Upper lobe of left lung (tissue), 6 donors: Measurements from ENCODE around the gene HTR1D. TPM values are rescaled to one million over a fixed set of nuclear protein-coding genes. Genes with fewer than 3 reads are reported as not detected.
A peak's percentile ranks its signal among the peaks of the same experiment; 100 is the strongest.
"Not testable (repeated sequence)": the region's sequence is repeated elsewhere in the genome, so short reads cannot be mapped to it uniquely, and the experiment has no call there.

ENCODE experiments used
- ATAC-seq, 2 donors: fragments of 200-7000 bp; cut with Tn5 transposase; one replicate each; pipeline ENCODE4 v1.9.1; 2022; ENCODE audit warnings: mild to moderate bottlenecking in 2 of 2, moderate library complexity in 2 of 2; ENCODE audit not compliant: low FRiP score in 2 of 2
- DNase-seq, 2 donors: peaks; one replicate each; pipeline ENCODE4 v3.0.0-alpha.2; 2019 to 2020
- H3K27ac ChIP-seq, 4 donors: fragments of 200-600 bp; sonication (generic); one replicate each; pipeline ENCODE4 v1.5.1; 2016 to 2019
- H3K27me3 ChIP-seq, 4 donors: fragments of 200-600 bp; sonication (generic); one replicate each; pipeline ENCODE4 v1.5.1; 2017 to 2019
- H3K36me3 ChIP-seq, 4 donors: fragments of 200-600 bp; sonication (generic); one replicate each; pipeline ENCODE4 v1.5.1; 2016 to 2019
- H3K4me1 ChIP-seq, 4 donors: fragments of 200-600 bp; sonication (generic); one replicate each; pipeline ENCODE4 v1.5.1; 2018 to 2019
- H3K4me3 ChIP-seq, 4 donors: fragments of 200-600 bp; sonication (generic); one replicate each; pipeline ENCODE4 v1.5.1; 2017 to 2019; ENCODE audit warnings: mild to moderate bottlenecking in 2 of 4, moderate library complexity in 1 of 4
- H3K9me3 ChIP-seq, 4 donors: fragments of 200-600 bp; sonication (generic); one replicate each; pipeline ENCODE4 v1.5.1; 2018 to 2019
- CTCF ChIP-seq, 6 experiments: fragments of 450-650 bp in 4 of 6; fragments of 200-600 bp in 2 of 6; sonication (generic) in 2 of 6; IDR thresholded peaks; one replicate each; pipeline ENCODE4 v1.5.1; 2016 to 2019; ENCODE audit warnings: antibody characterized with exemption in 6 of 6
- EP300 ChIP-seq, 4 donors: sonication (generic); formaldehyde crosslinking; IDR thresholded peaks; one replicate each; pipeline ENCODE4 v1.5.1; 2017; ENCODE audit warnings: antibody characterized with exemption in 4 of 4, control low read depth in 2 of 4
- POLR2A ChIP-seq, 4 donors: fragments of 450-650 bp; IDR thresholded peaks; one replicate each; pipeline ENCODE4 v1.5.1; 2016 to 2017; ENCODE audit warnings: antibody characterized with exemption in 4 of 4, mild to moderate bottlenecking in 2 of 4
- POLR2AphosphoS5 ChIP-seq, 2 donors: sonication (generic); formaldehyde crosslinking; IDR thresholded peaks; one replicate each; pipeline ENCODE4 v1.5.1; 2017; ENCODE audit warnings: antibody characterized with exemption in 2 of 2
- WGBS, 2 donors: methylation state at CpG; one replicate each; pipeline ENCODE4 v1.1.5; 2017 to 2018; 5-methylcytosine and 5-hydroxymethylcytosine counted together
- total RNA-seq, 6 donors: library from RNA; depleted of rRNA in 4 of 6; stranded (reverse); fragments of >200 nt in 4 of 6; gene quantifications; one replicate each; pipeline versions ENCODE4 v1.1.0 to v1.2.1, GENCODE V29; 2016 to 2021
- donor health status: DM: no; HTN: no; CAD: no; lungs with moderate emphysema.
- donor health status: DM: no; HTN: yes; CAD: no; lungs with severe emphysema.

The HTR1D gene
- under 1 TPM in 3 of 6 donors, not detected in 3; 0.20 to 0.51 (median 0.46) TPM for total RNA-seq

- no peak for TF ChIP-seq POLR2A (IDR thresholded peaks at IDR 0.05)
- DNase-seq (peak in 1 of 2 donors; percentile 85), ATAC-seq (peak in 1 of 2 donors; percentile 60)
- Histone ChIP-seq H3K27me3 (peaks cover 0 to 18% (median 12%) of the 10 kb centered on the region in 4 donors), H3K36me3 (no peaks in the 10 kb centered on the region), H3K9me3 (no peaks in the 10 kb centered on the region), H3K4me3 (peak within 1 kb of the TSS; percentile 21 to 55 (median 51)), H3K4me1 (peaks cover 9 to 17% (median 13%) of the 10 kb centered on the region in 4 donors), H3K27ac (no peak within 1 kb of the TSS)
- 7% methylated on average over 21 to 23 of the region's 45 CpGs for WGBS, 2 donors
These were observed at the start of gene HTR1D for GRCh38 chr1:23217421-23218115. HTR1D (minus strand) TSS chr1:23217502; CDS start chr1:23194219, 23,283 bp downstream.

GRCh38 chr1:23263380-23263887 is 46.1 kb upstream of the HTR1D start:
- Histone ChIP-seq H3K4me1 (no peaks in the 10 kb centered on the region), H3K36me3 (no peaks in the 10 kb centered on the region), H3K27me3 (no peaks in the 10 kb centered on the region), H3K4me3 (no peak overlapping the region), H3K9me3 (no peaks in the 10 kb centered on the region), H3K27ac (no peak overlapping the region)
- no peak for TF ChIP-seq POLR2AphosphoS5 (IDR thresholded peaks at IDR 0.05)
- TF ChIP-seq POLR2A (IDR thresholded peaks at IDR 0.05) = no peak
- no peak for TF ChIP-seq EP300 (IDR thresholded peaks at IDR 0.05)
- TF ChIP-seq CTCF (IDR thresholded peaks at IDR 0.05) = no peak
- ATAC-seq (no peak), DNase-seq (no peak)
- WGBS, 2 donors = 71 to 73% methylated on average over 3 of the region's 3 CpGs

- not testable (repeated sequence) for ATAC-seq, H3K27me3 ChIP-seq, DNase-seq, H3K4me1 ChIP-seq, H3K4me3 ChIP-seq, H3K36me3 ChIP-seq, H3K27ac ChIP-seq, H3K9me3 ChIP-seq
- WGBS, 2 donors = 70 to 91% methylated on average over 1 of the region's 2 CpGs
These were observed 40.8 kb upstream of the HTR1D start for GRCh38 chr1:23258082-23258481.

GRCh38 chr1:23257371-23257770 is 40.1 kb upstream of the HTR1D start:
- ATAC-seq, H3K36me3 ChIP-seq, H3K4me3 ChIP-seq, H3K27me3 ChIP-seq, H3K9me3 ChIP-seq, H3K27ac ChIP-seq, H3K4me1 ChIP-seq: not testable (repeated sequence)
- 90 to 96% methylated on average over 5 to 22 of the region's 34 CpGs for WGBS, 2 donors
- DNase-seq = peak in 1 of 2 donors; percentile 72

GRCh38 chr1:23254584-23254983 is 37.3 kb upstream of the HTR1D start:
- Histone ChIP-seq H3K27me3 (no peaks in the 10 kb centered on the region), H3K27ac (no peak overlapping the region), H3K9me3 (no peaks in the 10 kb centered on the region), H3K36me3 (no peaks in the 10 kb centered on the region), H3K4me1 (no peaks in the 10 kb centered on the region), H3K4me3 (no peak overlapping the region)
- 93 to 94% methylated on average over 4 to 5 of the region's 5 CpGs for WGBS, 2 donors
- TF ChIP-seq EP300 (IDR thresholded peaks at IDR 0.05) (no peak), CTCF (IDR thresholded peaks at IDR 0.05) (no peak)
- ATAC-seq (no peak), DNase-seq (no peak)

- 85 to 100% methylated on average over 1 of the region's 1 CpG for WGBS, 2 donors
- Histone ChIP-seq H3K4me1 (no peaks in the 10 kb centered on the region), H3K36me3 (no peaks in the 10 kb centered on the region), H3K27me3 (no peaks in the 10 kb centered on the region), H3K9me3 (no peaks in the 10 kb centered on the region), H3K27ac (no peak overlapping the region), H3K4me3 (no peak overlapping the region)
- no peak for TF ChIP-seq POLR2A (IDR thresholded peaks at IDR 0.05)
- TF ChIP-seq CTCF (IDR thresholded peaks at IDR 0.05) = no peak
- no peak for TF ChIP-seq POLR2AphosphoS5 (IDR thresholded peaks at IDR 0.05)
- TF ChIP-seq EP300 (IDR thresholded peaks at IDR 0.05) = no peak
- ATAC-seq = no peak
- DNase-seq = no peak
These were observed 34.5 kb upstream of the HTR1D start for GRCh38 chr1:23251812-23252211.
